HepG2 (cell line): ENCODE data around the gene MMP25. TPM values are rescaled to one million over a fixed set of nuclear protein-coding genes. Genes with fewer than 3 reads are reported as not detected.
A peak's percentile ranks its signal among the peaks of the same experiment; 100 is the strongest.

Source experiments
- FOXJ3 ChIP-seq: sonication (generic); formaldehyde crosslinking; IDR thresholded peaks from 2 replicates; pipeline ENCODE4 v1.4.0; 2020; ENCODE audit warnings: missing genetic modification reagents, mild to moderate bottlenecking, borderline replicate concordance
- ISL2 ChIP-seq: sonication (generic); formaldehyde crosslinking; IDR thresholded peaks from 2 replicates; pipeline ENCODE4 v1.5.0; 2020; ENCODE audit warnings: missing genetic modification reagents
- MXI1 ChIP-seq: IDR thresholded peaks from 3 replicates; pipeline ENCODE4 v1.6.1; 2012; ENCODE audit warnings: low read depth, low read length, inconsistent platforms, borderline replicate concordance
- ONECUT2 ChIP-seq: sonication (generic); formaldehyde crosslinking; IDR thresholded peaks from 2 replicates; pipeline ENCODE4 v1.4.0; 2020; ENCODE audit warnings: missing genetic modification reagents
- PRMT3 ChIP-seq: sonication (generic); formaldehyde crosslinking; IDR thresholded peaks from 2 replicates; pipeline ENCODE4 v1.8.1; 2022; ENCODE audit warnings: low read depth, mild to moderate bottlenecking, moderate library complexity, missing genetic modification reagents, borderline replicate concordance
- RBM22 ChIP-seq: fragments of 200-400 bp; formaldehyde crosslinking; optimal IDR thresholded peaks from 2 replicates; pipeline ENCODE3; 2017; ENCODE audit warnings: mild to moderate bottlenecking, low read length, moderate library complexity
- RFXAP ChIP-seq: sonication (generic); formaldehyde crosslinking; IDR thresholded peaks from 2 replicates; pipeline ENCODE4 v1.4.0; 2020; ENCODE audit warnings: missing genetic modification reagents, borderline replicate concordance
- SALL2 ChIP-seq: sonication (generic); formaldehyde crosslinking; IDR thresholded peaks from 2 replicates; pipeline ENCODE4 v1.8.1; 2023; ENCODE audit warnings: mild to moderate bottlenecking, missing genetic modification reagents, inconsistent platforms
- ZNF274 ChIP-seq: sonication (generic); formaldehyde crosslinking; IDR thresholded peaks from 2 replicates; pipeline ENCODE4 v1.5.1; 2020; ENCODE audit warnings: mild to moderate bottlenecking, missing genetic modification reagents
- ZNF3 ChIP-seq: IDR thresholded peaks from 2 replicates; pipeline ENCODE4 v1.7.0; 2017; ENCODE audit warnings: inconsistent platforms
- ZNF720 ChIP-seq: sonication (generic); formaldehyde crosslinking; IDR thresholded peaks from 2 replicates; pipeline ENCODE4 v1.4.0; 2020; ENCODE audit warnings: missing genetic modification reagents
- ZSCAN31 ChIP-seq: sonication (generic); formaldehyde crosslinking; IDR thresholded peaks from 2 replicates; pipeline ENCODE4 v1.5.0; 2020; ENCODE audit warnings: low read depth, mild to moderate bottlenecking, missing genetic modification reagents
- polyA plus RNA-seq, 8 experiments: library from polyadenylated mRNA; depleted of rRNA in 3 of 8; stranded (reverse) in 7 of 8; unstranded in 1 of 8; fragments of >200 nt; fragmentation: Illumina TruSeq in 4 of 8; extraction: Trizol in 4 of 8; gene quantifications; 2 replicates each; pipeline versions ENCODE4 v1.2.1 to v1.2.3, GENCODE V29; 2011 to 2016; ENCODE audit warnings: low read depth in 4 of 8, missing spikeins in 1 of 8, mixed read lengths in 1 of 8; ENCODE audit not compliant: insufficient read depth in 1 of 8
- total RNA-seq, 5 experiments: library from RNA; depleted of rRNA; stranded (reverse); fragments of >200 nt; fragmentation: Illumina TruSeq; extraction: Trizol; gene quantifications; 2 replicates each; pipeline ENCODE4 v1.2.3, GENCODE V29; 2016; ENCODE audit warnings: low read depth in 1 of 5
- TF ChIP-seq, protein P1 (sequence below): sonication (generic); formaldehyde crosslinking; IDR thresholded peaks from 2 replicates; pipeline ENCODE4 v1.4.0; 2020; ENCODE audit warnings: mild to moderate bottlenecking, missing genetic modification reagents
- TF ChIP-seq, protein P2 (sequence below): sonication (generic); formaldehyde crosslinking; IDR thresholded peaks from 2 replicates; pipeline ENCODE4 v1.5.0; 2020; ENCODE audit warnings: mild to moderate bottlenecking, missing genetic modification reagents, borderline replicate concordance
- TF ChIP-seq, protein P3 (sequence below): sonication (generic); formaldehyde crosslinking; IDR thresholded peaks from 2 replicates; pipeline ENCODE4 v1.8.1; 2023; ENCODE audit warnings: mild to moderate bottlenecking, missing genetic modification reagents

MMP25 gene
- total and polyA plus RNA-seq, 2 of the 13 experiments (the other 11 are each of a cell fraction or from before 2014, with no cell fraction given), result 0.04 to 0.08 TPM

DNA sequence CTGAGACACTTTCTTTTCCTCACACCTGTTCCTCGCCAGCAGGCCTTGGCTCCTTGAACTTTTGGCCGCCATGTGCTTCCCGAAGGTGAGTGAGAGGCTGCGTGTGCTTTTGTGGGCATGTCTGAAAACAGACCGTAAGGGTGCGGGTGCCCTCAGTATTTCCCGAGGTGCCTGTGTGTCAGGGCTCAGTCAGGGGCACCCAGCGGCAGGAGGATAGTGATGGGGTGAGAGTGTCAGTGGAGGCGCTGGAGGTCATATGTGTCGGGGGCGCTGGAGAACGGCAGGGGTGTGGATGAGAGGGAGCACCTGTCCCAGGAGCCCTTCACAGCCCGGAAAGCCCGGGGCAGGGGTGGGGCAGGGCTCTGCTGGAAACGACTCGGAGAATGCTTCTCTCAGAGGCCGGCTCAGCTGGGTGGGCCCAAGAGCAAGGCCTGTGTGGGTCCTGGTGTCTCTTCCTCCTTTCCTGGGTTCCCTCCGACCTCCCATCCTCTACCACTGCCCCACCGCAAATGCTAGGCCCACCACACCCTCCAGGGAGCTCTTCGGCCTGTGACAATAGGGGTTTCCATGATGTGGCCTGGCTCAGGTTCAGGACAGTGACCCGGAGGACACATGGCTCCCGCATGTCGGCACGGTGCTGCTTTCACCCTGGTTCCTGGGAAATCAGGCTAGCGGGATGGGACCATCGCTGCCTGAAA, 19.5 kb downstream of the MMP25 start (continued):
- TF ChIP-seq, protein P1, sequence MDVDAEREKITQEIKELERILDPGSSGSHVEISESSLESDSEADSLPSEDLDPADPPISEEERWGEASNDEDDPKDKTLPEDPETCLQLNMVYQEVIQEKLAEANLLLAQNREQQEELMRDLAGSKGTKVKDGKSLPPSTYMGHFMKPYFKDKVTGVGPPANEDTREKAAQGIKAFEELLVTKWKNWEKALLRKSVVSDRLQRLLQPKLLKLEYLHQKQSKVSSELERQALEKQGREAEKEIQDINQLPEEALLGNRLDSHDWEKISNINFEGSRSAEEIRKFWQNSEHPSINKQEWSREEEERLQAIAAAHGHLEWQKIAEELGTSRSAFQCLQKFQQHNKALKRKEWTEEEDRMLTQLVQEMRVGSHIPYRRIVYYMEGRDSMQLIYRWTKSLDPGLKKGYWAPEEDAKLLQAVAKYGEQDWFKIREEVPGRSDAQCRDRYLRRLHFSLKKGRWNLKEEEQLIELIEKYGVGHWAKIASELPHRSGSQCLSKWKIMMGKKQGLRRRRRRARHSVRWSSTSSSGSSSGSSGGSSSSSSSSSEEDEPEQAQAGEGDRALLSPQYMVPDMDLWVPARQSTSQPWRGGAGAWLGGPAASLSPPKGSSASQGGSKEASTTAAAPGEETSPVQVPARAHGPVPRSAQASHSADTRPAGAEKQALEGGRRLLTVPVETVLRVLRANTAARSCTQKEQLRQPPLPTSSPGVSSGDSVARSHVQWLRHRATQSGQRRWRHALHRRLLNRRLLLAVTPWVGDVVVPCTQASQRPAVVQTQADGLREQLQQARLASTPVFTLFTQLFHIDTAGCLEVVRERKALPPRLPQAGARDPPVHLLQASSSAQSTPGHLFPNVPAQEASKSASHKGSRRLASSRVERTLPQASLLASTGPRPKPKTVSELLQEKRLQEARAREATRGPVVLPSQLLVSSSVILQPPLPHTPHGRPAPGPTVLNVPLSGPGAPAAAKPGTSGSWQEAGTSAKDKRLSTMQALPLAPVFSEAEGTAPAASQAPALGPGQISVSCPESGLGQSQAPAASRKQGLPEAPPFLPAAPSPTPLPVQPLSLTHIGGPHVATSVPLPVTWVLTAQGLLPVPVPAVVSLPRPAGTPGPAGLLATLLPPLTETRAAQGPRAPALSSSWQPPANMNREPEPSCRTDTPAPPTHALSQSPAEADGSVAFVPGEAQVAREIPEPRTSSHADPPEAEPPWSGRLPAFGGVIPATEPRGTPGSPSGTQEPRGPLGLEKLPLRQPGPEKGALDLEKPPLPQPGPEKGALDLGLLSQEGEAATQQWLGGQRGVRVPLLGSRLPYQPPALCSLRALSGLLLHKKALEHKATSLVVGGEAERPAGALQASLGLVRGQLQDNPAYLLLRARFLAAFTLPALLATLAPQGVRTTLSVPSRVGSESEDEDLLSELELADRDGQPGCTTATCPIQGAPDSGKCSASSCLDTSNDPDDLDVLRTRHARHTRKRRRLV (CRISPR knock-in tag), result 0 out of 2 replicates have a peak, but pooled peaks have one; percentile 58
- TF ChIP-seq ISL2, result no peak
- TF ChIP-seq MXI1, result no peak
- no peak for TF ChIP-seq ONECUT2 (CRISPR knock-in tag)
- no peak for TF ChIP-seq RFXAP
- TF ChIP-seq ZSCAN31 (CRISPR knock-in tag), result no peak
- TF ChIP-seq, protein P2, sequence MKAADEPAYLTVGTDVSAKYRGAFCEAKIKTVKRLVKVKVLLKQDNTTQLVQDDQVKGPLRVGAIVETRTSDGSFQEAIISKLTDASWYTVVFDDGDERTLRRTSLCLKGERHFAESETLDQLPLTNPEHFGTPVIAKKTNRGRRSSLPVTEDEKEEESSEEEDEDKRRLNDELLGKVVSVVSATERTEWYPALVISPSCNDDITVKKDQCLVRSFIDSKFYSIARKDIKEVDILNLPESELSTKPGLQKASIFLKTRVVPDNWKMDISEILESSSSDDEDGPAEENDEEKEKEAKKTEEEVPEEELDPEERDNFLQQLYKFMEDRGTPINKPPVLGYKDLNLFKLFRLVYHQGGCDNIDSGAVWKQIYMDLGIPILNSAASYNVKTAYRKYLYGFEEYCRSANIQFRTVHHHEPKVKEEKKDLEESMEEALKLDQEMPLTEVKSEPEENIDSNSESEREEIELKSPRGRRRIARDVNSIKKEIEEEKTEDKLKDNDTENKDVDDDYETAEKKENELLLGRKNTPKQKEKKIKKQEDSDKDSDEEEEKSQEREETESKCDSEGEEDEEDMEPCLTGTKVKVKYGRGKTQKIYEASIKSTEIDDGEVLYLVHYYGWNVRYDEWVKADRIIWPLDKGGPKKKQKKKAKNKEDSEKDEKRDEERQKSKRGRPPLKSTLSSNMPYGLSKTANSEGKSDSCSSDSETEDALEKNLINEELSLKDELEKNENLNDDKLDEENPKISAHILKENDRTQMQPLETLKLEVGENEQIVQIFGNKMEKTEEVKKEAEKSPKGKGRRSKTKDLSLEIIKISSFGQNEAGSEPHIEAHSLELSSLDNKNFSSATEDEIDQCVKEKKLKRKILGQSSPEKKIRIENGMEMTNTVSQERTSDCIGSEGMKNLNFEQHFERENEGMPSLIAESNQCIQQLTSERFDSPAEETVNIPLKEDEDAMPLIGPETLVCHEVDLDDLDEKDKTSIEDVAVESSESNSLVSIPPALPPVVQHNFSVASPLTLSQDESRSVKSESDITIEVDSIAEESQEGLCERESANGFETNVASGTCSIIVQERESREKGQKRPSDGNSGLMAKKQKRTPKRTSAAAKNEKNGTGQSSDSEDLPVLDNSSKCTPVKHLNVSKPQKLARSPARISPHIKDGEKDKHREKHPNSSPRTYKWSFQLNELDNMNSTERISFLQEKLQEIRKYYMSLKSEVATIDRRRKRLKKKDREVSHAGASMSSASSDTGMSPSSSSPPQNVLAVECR (CRISPR knock-in tag), result 0 out of 2 replicates have a peak, but pooled peaks have one; percentile 4
- TF ChIP-seq ZNF720 (CRISPR knock-in tag), result no peak
- TF ChIP-seq RBM22, result no peak
- TF ChIP-seq FOXJ3 (CRISPR knock-in tag), result no peak
- TF ChIP-seq ZNF274 (CRISPR knock-in tag), result peak; percentile 1; the same call in 1 of the 2 replicates
- no peak for TF ChIP-seq ZNF3
- TF ChIP-seq, protein P3, sequence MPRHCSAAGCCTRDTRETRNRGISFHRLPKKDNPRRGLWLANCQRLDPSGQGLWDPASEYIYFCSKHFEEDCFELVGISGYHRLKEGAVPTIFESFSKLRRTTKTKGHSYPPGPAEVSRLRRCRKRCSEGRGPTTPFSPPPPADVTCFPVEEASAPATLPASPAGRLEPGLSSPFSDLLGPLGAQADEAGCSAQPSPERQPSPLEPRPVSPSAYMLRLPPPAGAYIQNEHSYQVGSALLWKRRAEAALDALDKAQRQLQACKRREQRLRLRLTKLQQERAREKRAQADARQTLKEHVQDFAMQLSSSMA (CRISPR knock-in tag), result no peak
- TF ChIP-seq SALL2 (CRISPR knock-in tag), result peak; percentile 35; the same call in 1 of the 2 replicates
- no peak for TF ChIP-seq PRMT3 (CRISPR knock-in tag)
